K562 treated with DMSO at 1 percent for 4 hours (cell line): ENCODE measurements around the gene PDYN. TPM values are rescaled to one million over a fixed set of nuclear protein-coding genes. Genes with fewer than 3 reads are reported as not detected.

Experiments used
- total RNA-seq: library from RNA; unstranded; fragments of 300-600 nt; gene quantifications from 2 replicates; pipeline ENCODE4 v1.2.3, GENCODE V29; 2022; ENCODE audit not compliant: insufficient read depth

The PDYN gene
- not detected in 2 replicates for total RNA-seq

GRCh38 chr20:1993986-1994385 is at the start of gene PDYN:
Gene PDYN (minus strand): TSS chr20:1994058. CDS start chr20:1983084, 10,974 bp downstream.

Other genes starting within 250 kb of the PDYN start
- 0.44 TPM in 1 of 2 replicates, not detected in the other for gene SIRPA, start 98.7 kb downstream of the PDYN start, total RNA-seq
- 7.7 and 8.3 TPM in 2 replicates for gene STK35, start 107.8 kb upstream of the PDYN start, total RNA-seq